ENCODE measurements around the gene DDX51.

DNA sequence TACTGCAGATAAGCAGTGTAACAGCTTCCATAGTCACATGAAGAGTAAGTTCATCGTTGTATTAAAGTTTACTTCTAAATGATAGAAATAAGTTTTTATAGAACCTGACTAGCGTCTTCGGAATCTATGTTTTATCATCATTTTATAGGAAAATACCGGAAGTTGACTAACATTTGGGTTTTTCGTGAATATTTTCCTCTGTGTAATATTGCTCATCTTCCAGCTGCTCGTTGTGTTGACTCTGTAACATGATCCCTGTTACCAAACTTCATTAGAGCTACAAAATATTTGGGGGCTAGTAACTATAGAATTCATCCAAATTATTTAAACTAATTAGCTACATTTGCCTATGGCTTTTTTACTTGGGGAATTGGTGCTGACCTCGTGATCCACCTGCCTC lies 37.2 kb downstream of the DDX51 start:
- TF ChIP-seq, protein P1, sequence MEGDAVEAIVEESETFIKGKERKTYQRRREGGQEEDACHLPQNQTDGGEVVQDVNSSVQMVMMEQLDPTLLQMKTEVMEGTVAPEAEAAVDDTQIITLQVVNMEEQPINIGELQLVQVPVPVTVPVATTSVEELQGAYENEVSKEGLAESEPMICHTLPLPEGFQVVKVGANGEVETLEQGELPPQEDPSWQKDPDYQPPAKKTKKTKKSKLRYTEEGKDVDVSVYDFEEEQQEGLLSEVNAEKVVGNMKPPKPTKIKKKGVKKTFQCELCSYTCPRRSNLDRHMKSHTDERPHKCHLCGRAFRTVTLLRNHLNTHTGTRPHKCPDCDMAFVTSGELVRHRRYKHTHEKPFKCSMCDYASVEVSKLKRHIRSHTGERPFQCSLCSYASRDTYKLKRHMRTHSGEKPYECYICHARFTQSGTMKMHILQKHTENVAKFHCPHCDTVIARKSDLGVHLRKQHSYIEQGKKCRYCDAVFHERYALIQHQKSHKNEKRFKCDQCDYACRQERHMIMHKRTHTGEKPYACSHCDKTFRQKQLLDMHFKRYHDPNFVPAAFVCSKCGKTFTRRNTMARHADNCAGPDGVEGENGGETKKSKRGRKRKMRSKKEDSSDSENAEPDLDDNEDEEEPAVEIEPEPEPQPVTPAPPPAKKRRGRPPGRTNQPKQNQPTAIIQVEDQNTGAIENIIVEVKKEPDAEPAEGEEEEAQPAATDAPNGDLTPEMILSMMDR (IDR thresholded peaks at IDR 0.05), result no peak
- no peak for TF ChIP-seq POLR2A (IDR thresholded peaks at IDR 0.05)

Measured in Peyer's patch (tissue), 4 donors.